Lower leg skin (tissue), 4 donors: Measurements from ENCODE around the gene MIA2. TPM values are rescaled to one million over a fixed set of nuclear protein-coding genes. Genes with fewer than 3 reads are reported as not detected.
"Not testable (repeated sequence)": the region's sequence is repeated elsewhere in the genome, so short reads cannot be mapped to it uniquely, and the experiment has no call there.

Experiments
- DNase-seq, 2 donors: peaks; one replicate each; pipeline ENCODE4 v3.0.0-alpha.2; 2019; ENCODE audit warnings: low spot score in 2 of 2
- H3K4me3 ChIP-seq: fragments of 200-600 bp; sonication (generic); 2 replicates; pipeline ENCODE4 v1.5.1; 2017; ENCODE audit warnings: mild to moderate bottlenecking, low read depth; ENCODE audit not compliant: poor library complexity, severe bottlenecking
- POLR2A ChIP-seq, 2 donors: fragments of 450-650 bp; IDR thresholded peaks; one replicate each; pipeline ENCODE4 v1.6.1; 2016 to 2017; ENCODE audit warnings: antibody characterized with exemption in 2 of 2, mild to moderate bottlenecking in 1 of 2, moderate library complexity in 1 of 2
- WGBS, 2 donors: methylation state at CpG; one replicate each; pipeline ENCODE4 v1.1.5; 2018; 5-methylcytosine and 5-hydroxymethylcytosine counted together
- intact Hi-C: fragments of 100-400 bp; cut with DNase I; formaldehyde crosslinking; loops from one replicate; pipeline ENCODE4 v1.15.0; 2023; ENCODE audit warnings: low total_unique reads
- total RNA-seq, 4 donors: library from RNA; depleted of rRNA; stranded (reverse); fragments of >200 nt; gene quantifications; one replicate each; pipeline ENCODE4 v1.1.0, GENCODE V29; 2016
- TF ChIP-seq, protein P1 (sequence below), 3 donors: fragments of 450-650 bp; IDR thresholded peaks; one replicate each; pipeline ENCODE4 v1.5.1; 2016; ENCODE audit warnings: antibody characterized with exemption in 3 of 3, mild to moderate bottlenecking in 3 of 3, moderate library complexity in 2 of 3

The MIA2 gene
- total RNA-seq, 4 donors from 2014 or later: 14.0 to 19.5 (median 15.8) TPM

DNA sequence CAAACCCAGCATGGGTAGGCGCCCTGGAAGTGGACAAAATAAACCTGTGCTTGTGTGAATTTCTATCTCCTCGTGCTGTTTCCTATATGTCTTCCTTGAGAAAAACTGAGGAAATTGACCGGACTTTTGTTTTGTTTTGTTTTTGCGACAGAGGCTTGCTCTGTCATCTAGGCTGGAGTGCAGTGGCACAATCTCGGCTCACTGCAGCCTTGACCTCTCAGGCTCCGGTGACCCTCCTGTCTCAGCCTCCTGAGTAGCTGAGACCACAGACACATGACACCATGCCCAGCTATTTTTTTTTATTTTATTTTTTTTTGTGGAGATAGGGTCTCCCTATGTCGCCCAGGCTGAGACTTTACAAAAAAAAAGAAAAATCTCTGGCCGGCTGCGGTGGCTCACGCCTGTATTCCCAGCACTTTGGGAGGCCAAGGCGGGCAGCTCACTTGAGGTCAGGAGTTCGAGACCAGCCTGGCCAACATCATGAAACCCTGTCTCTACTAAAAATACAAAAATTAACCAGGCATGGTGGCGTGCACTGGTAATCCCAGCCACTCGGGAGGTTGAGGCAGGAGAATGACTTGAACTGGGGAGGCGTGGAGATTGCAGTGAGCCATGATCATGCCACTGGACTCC, 22.5 kb upstream of the MIA2 start:
- intact Hi-C loops: no loop called here
- no peak for DNase-seq
- 87 to 94% methylated on average over 15 of the region's 15 CpGs for WGBS, 2 donors
- H3K4me3 ChIP-seq: no peak overlapping the region
- TF ChIP-seq POLR2A (IDR thresholded peaks at IDR 0.05): no peak

DNA sequence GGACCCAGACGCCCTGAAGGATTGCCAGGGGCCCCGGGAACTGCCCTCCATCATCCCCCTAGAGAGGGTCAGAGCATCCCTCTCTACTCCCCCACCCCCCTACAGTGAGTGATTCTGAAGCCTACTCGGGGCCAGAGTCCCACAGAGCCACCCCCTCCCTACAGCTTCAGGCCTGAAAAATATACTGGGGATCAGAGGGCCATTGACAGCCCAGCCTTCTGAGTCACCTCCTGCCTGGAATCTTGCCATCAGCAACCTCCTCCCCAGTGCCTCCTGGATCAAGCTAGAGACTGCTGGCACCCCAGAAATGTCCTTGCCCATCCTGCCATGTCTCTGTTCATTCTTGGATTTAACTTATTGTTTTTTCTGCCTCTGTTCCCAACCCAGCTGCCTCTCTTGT, 21.7 kb upstream of the MIA2 start:
- TF ChIP-seq, protein P1, sequence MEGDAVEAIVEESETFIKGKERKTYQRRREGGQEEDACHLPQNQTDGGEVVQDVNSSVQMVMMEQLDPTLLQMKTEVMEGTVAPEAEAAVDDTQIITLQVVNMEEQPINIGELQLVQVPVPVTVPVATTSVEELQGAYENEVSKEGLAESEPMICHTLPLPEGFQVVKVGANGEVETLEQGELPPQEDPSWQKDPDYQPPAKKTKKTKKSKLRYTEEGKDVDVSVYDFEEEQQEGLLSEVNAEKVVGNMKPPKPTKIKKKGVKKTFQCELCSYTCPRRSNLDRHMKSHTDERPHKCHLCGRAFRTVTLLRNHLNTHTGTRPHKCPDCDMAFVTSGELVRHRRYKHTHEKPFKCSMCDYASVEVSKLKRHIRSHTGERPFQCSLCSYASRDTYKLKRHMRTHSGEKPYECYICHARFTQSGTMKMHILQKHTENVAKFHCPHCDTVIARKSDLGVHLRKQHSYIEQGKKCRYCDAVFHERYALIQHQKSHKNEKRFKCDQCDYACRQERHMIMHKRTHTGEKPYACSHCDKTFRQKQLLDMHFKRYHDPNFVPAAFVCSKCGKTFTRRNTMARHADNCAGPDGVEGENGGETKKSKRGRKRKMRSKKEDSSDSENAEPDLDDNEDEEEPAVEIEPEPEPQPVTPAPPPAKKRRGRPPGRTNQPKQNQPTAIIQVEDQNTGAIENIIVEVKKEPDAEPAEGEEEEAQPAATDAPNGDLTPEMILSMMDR (IDR thresholded peaks at IDR 0.05): no peak
- no peak for TF ChIP-seq POLR2A (IDR thresholded peaks at IDR 0.05)
- intact Hi-C loops: no loop called here
- DNase-seq: no peak
- no peak overlapping the region for H3K4me3 ChIP-seq
- WGBS, 2 donors: 70 to 80% methylated on average over 3 of the region's 3 CpGs

DNA sequence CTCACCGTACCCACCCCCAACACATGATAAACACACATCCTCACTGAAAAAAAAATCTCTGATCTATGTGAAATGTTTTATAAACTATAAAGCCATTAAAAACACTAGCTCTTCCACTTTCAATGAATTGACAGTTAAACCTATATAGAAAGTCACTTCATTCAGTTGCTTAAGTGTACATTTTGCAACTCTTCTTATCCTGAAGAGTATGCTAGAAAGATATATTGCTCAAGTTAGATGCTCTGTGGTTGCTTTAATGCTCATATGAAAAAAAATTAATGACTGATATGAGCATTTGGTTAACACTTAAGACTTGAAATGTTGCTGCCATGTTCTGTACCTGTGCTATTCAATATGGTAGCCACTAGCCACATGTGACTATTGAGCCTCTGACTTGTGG, 21.0 kb upstream of the MIA2 start:
- WGBS, 2 donors: 50 to 97% methylated on average over 1 of the region's 1 CpG
- DNase-seq: no peak
- TF ChIP-seq POLR2A (IDR thresholded peaks at IDR 0.05): no peak
- TF ChIP-seq, protein P1 (IDR thresholded peaks at IDR 0.05): no peak
- intact Hi-C loops: no loop called here
- H3K4me3 ChIP-seq: no peak overlapping the region

DNA sequence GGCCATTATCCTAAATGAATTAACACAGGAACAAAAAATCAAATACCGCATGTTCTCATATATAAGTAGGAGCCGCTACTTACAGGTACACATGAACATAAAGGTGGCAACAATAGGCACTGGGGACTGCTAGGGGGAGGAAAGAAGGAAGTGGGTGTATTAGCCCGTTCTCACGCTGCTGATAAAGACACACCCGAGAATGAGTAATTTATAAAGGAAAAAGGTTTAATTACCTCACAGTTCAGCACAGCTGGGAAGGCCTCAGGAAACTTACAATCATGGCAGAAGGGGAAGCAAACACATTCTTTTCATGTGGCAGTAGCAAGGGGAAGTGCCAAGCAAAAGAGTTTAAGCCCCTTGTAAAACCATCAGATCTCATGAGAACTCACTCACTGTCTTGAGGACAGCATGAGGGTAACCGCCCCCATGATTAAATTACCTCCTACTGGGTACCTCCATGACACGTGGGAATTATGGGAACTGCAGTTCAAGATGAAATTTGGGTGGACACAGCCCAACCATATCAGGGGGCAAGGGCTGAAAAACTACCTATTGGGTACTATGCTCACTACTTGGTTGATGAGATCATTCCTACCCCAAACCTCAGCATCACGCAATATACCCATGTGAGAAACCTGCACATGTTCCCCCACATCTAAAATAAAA, 16.4 kb upstream of the MIA2 start:
- DNase-seq: no peak
- no peak overlapping the region for H3K4me3 ChIP-seq
- intact Hi-C loops: no loop called here
- WGBS, 2 donors: 63 to 65% methylated on average over 8 of the region's 8 CpGs
- no peak for TF ChIP-seq POLR2A (IDR thresholded peaks at IDR 0.05)
- TF ChIP-seq, protein P1 (IDR thresholded peaks at IDR 0.05): no peak

DNA sequence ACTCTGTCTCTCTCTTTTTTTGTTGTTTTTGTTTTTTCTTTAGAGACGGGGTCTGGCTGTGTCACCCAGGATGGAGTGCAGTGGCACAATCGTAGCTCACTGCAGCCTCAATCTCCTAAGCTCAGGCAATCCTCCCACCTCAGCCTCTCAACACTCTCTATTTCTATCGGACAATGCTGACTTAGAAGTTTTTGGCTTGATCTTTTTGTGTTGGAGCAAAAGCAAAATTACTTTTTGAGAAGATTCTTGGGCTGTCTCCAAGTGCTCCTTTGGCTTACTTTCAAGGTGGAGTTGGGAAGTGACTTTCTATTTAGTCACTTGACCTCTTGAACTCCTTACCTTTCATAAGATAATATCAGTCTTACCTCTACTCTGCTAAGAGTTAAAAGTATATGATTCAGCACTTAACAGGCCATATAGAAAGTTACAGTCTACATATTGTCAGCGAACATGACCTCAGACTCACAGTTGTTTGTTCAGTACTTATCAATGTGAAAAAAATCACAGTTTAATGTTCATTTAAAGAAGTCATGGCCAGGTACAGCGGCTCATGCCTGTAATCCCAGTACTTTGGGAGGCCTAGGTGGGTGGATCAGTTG, 15.4 kb upstream of the MIA2 start:
- intact Hi-C loops: no loop called here
- H3K4me3 ChIP-seq: no peak overlapping the region
- no peak for DNase-seq

DNA sequence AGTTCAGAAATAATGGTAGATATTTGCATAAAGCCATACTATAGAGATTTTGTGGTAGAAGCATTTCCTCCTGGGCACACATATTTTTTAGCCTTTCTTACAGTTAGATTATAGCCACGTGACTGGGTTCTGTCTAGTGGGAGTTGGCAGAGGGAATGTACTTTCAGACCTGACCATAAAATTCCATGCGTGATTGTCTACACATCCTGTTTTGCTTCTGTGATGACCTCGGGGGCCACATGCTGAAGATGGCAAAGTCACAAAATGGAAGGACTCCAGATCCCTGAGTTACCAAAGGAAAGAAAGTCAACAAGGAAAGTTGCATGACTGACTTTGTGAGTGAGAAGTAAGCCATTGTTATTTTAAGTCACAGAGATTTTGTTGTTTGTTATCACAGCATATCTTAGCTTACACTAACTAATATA, 14.6 kb upstream of the MIA2 start:
- 62 to 69% methylated on average over 3 of the region's 3 CpGs for WGBS, 2 donors
- intact Hi-C loops: no loop called here
- no peak for DNase-seq
- no peak overlapping the region for H3K4me3 ChIP-seq
- TF ChIP-seq, protein P1 (IDR thresholded peaks at IDR 0.05): no peak
- no peak for TF ChIP-seq POLR2A (IDR thresholded peaks at IDR 0.05)

More for the DNA sequence above, 15.4 kb upstream of the MIA2 start:
- WGBS, 2 donors: 52 to 55% methylated on average over 5 of the region's 5 CpGs
- TF ChIP-seq, protein P1 (IDR thresholded peaks at IDR 0.05): no peak
- no peak for TF ChIP-seq POLR2A (IDR thresholded peaks at IDR 0.05)

DNA sequence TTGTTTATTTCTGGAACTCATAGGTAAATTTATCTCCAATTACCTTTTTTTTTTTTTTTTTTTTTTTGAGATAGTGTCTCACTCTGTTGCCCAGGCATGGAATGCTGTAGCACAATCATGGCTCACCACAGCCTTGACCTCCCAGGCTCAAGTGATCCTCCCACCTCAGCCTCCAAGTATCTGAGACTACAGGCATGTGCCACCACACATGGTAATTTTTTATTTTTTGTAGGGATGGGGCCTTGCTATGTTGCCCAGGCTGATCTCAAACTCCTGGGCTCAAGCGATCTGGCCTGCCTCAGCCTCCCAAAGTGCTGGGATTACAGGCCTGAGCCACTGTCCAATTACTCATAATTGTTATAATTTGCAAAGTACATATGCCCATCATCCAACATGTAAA, 13.2 kb upstream of the MIA2 start:
- WGBS, 2 donors: 93 to 100% methylated on average over 1 of the region's 1 CpG
- H3K4me3 ChIP-seq, intact Hi-C loops, DNase-seq: not testable (repeated sequence)
